Measurements from ENCODE around the gene CAMTA2.

The CAMTA2 gene

GRCh38 chr17:5023588-5024147, 36.2 kb upstream of the CAMTA2 start:
- no peak for DNase-seq (ENCODE audit: extremely low read depth, insufficient read length)
- H3K36me3 ChIP-seq (ENCODE audit: control insufficient read depth, insufficient read depth, low read length) = peaks cover 24% of the 10 kb centered on the region
- no peak for TF ChIP-seq CTCF (IDR thresholded peaks at IDR 0.05; ENCODE audit: insufficient read depth, low read length, poor library complexity, severe bottlenecking)
- no peaks in the 10 kb centered on the region for H3K27me3 ChIP-seq (replicated peaks; ENCODE audit: control insufficient read depth, insufficient read depth, low read length)
- no peak overlapping the region for H3K4me3 ChIP-seq (replicated peaks; ENCODE audit: low read depth, low read length)

GRCh38 chr17:5022171-5022711, 34.8 kb upstream of the CAMTA2 start:
- no peak for TF ChIP-seq CTCF (IDR thresholded peaks at IDR 0.05; ENCODE audit: insufficient read depth, low read length, poor library complexity, severe bottlenecking)
- DNase-seq (ENCODE audit: extremely low read depth, insufficient read length) = no peak
- Histone ChIP-seq H3K36me3 (ENCODE audit: control insufficient read depth, insufficient read depth, low read length) (peaks cover 27% of the 10 kb centered on the region), H3K4me3 (replicated peaks; ENCODE audit: low read depth, low read length) (no peak overlapping the region), H3K27me3 (replicated peaks; ENCODE audit: control insufficient read depth, insufficient read depth, low read length) (no peaks in the 10 kb centered on the region)

- no peak for TF ChIP-seq CTCF (IDR thresholded peaks at IDR 0.05; ENCODE audit: insufficient read depth, low read length, poor library complexity, severe bottlenecking)
- Histone ChIP-seq H3K27me3 (replicated peaks; ENCODE audit: control insufficient read depth, insufficient read depth, low read length) (no peaks in the 10 kb centered on the region), H3K36me3 (ENCODE audit: control insufficient read depth, insufficient read depth, low read length) (peaks cover 28% of the 10 kb centered on the region), H3K4me3 (replicated peaks; ENCODE audit: low read depth, low read length) (no peak overlapping the region)
- DNase-seq (ENCODE audit: extremely low read depth, insufficient read length) = no peak
These were observed 33.1 kb upstream of the CAMTA2 start for GRCh38 chr17:5020502-5021023.

GRCh38 chr17:5019475-5019956, 32.0 kb upstream of the CAMTA2 start:
- TF ChIP-seq CTCF (IDR thresholded peaks at IDR 0.05; ENCODE audit: insufficient read depth, low read length, poor library complexity, severe bottlenecking) = peak; percentile 38
- DNase-seq (ENCODE audit: extremely low read depth, insufficient read length) = no peak
- Histone ChIP-seq H3K4me3 (replicated peaks; ENCODE audit: low read depth, low read length) (no peak overlapping the region), H3K27me3 (replicated peaks; ENCODE audit: control insufficient read depth, insufficient read depth, low read length) (no peaks in the 10 kb centered on the region), H3K36me3 (ENCODE audit: control insufficient read depth, insufficient read depth, low read length) (peaks cover 33% of the 10 kb centered on the region)

GRCh38 chr17:5014357-5014756, 26.9 kb upstream of the CAMTA2 start:
- Histone ChIP-seq H3K27me3 (replicated peaks; ENCODE audit: control insufficient read depth, insufficient read depth, low read length) (no peaks in the 10 kb centered on the region), H3K4me3 (replicated peaks; ENCODE audit: low read depth, low read length) (no peak overlapping the region), H3K36me3 (ENCODE audit: control insufficient read depth, insufficient read depth, low read length) (peaks cover 28% of the 10 kb centered on the region)
- TF ChIP-seq CTCF (IDR thresholded peaks at IDR 0.05; ENCODE audit: insufficient read depth, low read length, poor library complexity, severe bottlenecking) = no peak
- DNase-seq (ENCODE audit: extremely low read depth, insufficient read length) = no peak
